IMR-90 (cell line): ENCODE measurements around the gene STK25.

Experiments used
- BHLHE40 ChIP-seq: fragments of 150-350 bp; IDR thresholded peaks from 2 replicates; pipeline ENCODE4 v1.6.1; 2016; ENCODE audit warnings: mild to moderate bottlenecking, low read depth, low read length
- MXI1 ChIP-seq: IDR thresholded peaks from 2 replicates; pipeline ENCODE4 v1.6.1; 2012; ENCODE audit warnings: low read depth, mild to moderate bottlenecking, low read length, moderate library complexity, borderline replicate concordance
- POLR2A ChIP-seq: IDR thresholded peaks from 2 replicates; pipeline ENCODE4 v1.6.1; 2012; ENCODE audit warnings: mild to moderate bottlenecking, low read depth, low read length
- SMC3 ChIP-seq: fragments of 150-350 bp; IDR thresholded peaks from 2 replicates; pipeline ENCODE4 v1.6.1; 2016; ENCODE audit warnings: low read depth, mild to moderate bottlenecking, antibody characterized with exemption, low read length, moderate library complexity
- TF ChIP-seq, protein P1 (sequence below): conservative IDR thresholded peaks from 2 replicates; pipeline ENCODE4 v1.5.1; 2012; ENCODE audit warnings: mild to moderate bottlenecking, low read depth, low read length, improper control_type of control experiment

DNA sequence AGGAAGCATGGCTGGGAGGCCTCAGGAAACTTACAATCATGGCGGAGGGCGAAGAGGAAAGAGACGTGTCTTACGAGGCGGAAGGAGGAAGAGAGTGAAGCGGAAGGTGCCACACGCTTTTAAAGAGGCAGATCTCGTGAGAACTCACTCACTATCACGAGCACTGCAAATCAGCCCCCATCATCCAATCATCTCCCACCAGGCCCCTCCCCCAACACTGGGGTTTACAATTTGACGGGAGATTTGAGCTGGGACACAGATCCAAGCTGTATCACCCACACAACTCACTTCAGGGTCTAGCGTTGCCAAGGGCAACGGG, 45.1 kb upstream of the STK25 start:
- TF ChIP-seq BHLHE40 (no peak), POLR2A (no peak), SMC3 (no peak), MXI1 (no peak)
- TF ChIP-seq, protein P1, sequence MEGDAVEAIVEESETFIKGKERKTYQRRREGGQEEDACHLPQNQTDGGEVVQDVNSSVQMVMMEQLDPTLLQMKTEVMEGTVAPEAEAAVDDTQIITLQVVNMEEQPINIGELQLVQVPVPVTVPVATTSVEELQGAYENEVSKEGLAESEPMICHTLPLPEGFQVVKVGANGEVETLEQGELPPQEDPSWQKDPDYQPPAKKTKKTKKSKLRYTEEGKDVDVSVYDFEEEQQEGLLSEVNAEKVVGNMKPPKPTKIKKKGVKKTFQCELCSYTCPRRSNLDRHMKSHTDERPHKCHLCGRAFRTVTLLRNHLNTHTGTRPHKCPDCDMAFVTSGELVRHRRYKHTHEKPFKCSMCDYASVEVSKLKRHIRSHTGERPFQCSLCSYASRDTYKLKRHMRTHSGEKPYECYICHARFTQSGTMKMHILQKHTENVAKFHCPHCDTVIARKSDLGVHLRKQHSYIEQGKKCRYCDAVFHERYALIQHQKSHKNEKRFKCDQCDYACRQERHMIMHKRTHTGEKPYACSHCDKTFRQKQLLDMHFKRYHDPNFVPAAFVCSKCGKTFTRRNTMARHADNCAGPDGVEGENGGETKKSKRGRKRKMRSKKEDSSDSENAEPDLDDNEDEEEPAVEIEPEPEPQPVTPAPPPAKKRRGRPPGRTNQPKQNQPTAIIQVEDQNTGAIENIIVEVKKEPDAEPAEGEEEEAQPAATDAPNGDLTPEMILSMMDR: no peak
